ENCODE results near the gene ZNF497.
A peak's percentile ranks its signal among the peaks of the same experiment; 100 is the strongest.

ZNF497 gene

DNA sequence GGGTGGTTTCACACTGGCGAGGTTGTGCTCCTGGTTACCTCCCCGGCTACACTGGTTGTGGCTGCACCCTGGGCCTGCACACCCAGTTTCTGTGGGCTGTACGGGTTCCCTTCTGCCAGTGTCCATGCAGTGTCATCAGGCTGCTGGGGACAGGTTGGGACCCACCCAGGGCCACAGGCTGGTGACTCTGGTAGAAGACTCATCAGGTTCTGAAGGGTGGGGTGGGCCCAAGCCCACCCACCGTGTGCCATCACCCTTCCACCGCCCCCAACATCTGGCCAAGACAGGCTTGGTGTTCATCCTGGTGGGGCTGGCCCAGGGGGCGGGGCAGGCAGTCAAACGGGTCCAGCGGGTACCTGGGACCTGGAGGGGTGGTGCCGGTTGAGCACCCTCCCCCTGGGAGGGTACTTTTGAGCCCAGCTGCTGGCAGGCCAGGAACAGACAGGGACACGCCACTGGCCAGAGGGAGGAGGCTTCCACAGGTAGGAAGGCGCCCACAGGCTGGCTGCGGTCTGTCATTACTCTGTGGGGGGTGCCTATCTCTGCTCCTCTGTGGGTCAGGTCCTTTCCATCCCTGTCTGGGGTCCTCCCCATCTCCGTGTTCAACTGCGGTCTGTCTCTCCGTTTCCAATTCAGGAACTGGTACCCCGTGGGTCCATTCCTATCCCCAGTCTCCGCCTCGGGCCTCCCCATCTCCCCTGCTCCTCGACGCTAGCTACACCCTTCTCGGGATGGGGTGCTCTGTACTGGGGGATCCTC lies 32.8 kb upstream of the ZNF497 start, which contains the start of gene RNF225 (continued):
- TF ChIP-seq ZNF433 (tag by site-specific recombination; IDR thresholded peaks at IDR 0.05; ENCODE audit: low read depth): no peak
- no peak for TF ChIP-seq MEIS1 (CRISPR knock-in tag; IDR thresholded peaks at IDR 0.05; ENCODE audit: borderline replicate concordance)
- peak; percentile 13; the same call in 1 of the 2 replicates for TF ChIP-seq KLF1 (tag by site-specific recombination; IDR thresholded peaks at IDR 0.05)
- TF ChIP-seq ZNF677 (tag by site-specific recombination; IDR thresholded peaks at IDR 0.05): no peak
- no peak for TF ChIP-seq GFI1B (tag by site-specific recombination; IDR thresholded peaks at IDR 0.05)
- TF ChIP-seq ZBTB21 (tag by site-specific recombination; IDR thresholded peaks at IDR 0.05): no peak
- no peak for TF ChIP-seq GLI2 (tag by site-specific recombination; IDR thresholded peaks at IDR 0.05; ENCODE audit: borderline replicate concordance, low read depth)
- no peak for TF ChIP-seq GLI4 (tag by site-specific recombination; IDR thresholded peaks at IDR 0.05)
- TF ChIP-seq HIC1 (tag by site-specific recombination; IDR thresholded peaks at IDR 0.05): no peak; the same call in 1 of the 2 replicates
- TF ChIP-seq PRDM1 (tag by site-specific recombination; IDR thresholded peaks at IDR 0.05): no peak
- 0 out of 2 replicates have a peak, but pooled peaks have one; percentile 13 for TF ChIP-seq PATZ1 (tag by site-specific recombination; IDR thresholded peaks at IDR 0.05)
- no peak for TF ChIP-seq ZNF266 (tag by site-specific recombination; IDR thresholded peaks at IDR 0.05; ENCODE audit: low read depth)
- no peak; the same call in 1 of the 2 replicates for TF ChIP-seq KLF16 (tag by site-specific recombination; IDR thresholded peaks at IDR 0.05)
- TF ChIP-seq MZF1 (tag by site-specific recombination; IDR thresholded peaks at IDR 0.05; ENCODE audit: borderline replicate concordance): peak; percentile 68
- TF ChIP-seq ZNF626 (tag by site-specific recombination; IDR thresholded peaks at IDR 0.05): no peak
- TF ChIP-seq ZNF791 (tag by site-specific recombination; IDR thresholded peaks at IDR 0.05): no peak
- TF ChIP-seq ZFP41 (tag by site-specific recombination; IDR thresholded peaks at IDR 0.05; ENCODE audit: borderline replicate concordance): no peak
- peak; percentile 67 for TF ChIP-seq GLIS2 (tag by site-specific recombination; IDR thresholded peaks at IDR 0.05)
- no peak for TF ChIP-seq ZNF335 (tag by site-specific recombination; conservative IDR thresholded peaks at IDR 0.05)
- no peak for TF ChIP-seq ZNF10 (tag by site-specific recombination; IDR thresholded peaks at IDR 0.05)
- no peak for TF ChIP-seq ZEB2 (tag by site-specific recombination; IDR thresholded peaks at IDR 0.05)
- no peak for TF ChIP-seq ZBTB7A (tag by site-specific recombination; IDR thresholded peaks at IDR 0.05; ENCODE audit: low read depth)
- TF ChIP-seq ZNF747 (tag by site-specific recombination; IDR thresholded peaks at IDR 0.05): no peak
- TF ChIP-seq ZNF704 (tag by site-specific recombination; IDR thresholded peaks at IDR 0.05): no peak
- TF ChIP-seq ZBTB49 (tag by site-specific recombination; IDR thresholded peaks at IDR 0.05; ENCODE audit: low read depth): no peak
- no peak for TF ChIP-seq ZNF585B (tag by site-specific recombination; IDR thresholded peaks at IDR 0.05)
- TF ChIP-seq KLF17 (tag by site-specific recombination; IDR thresholded peaks at IDR 0.05): no peak
- no peak for TF ChIP-seq ZIC2 (tag by site-specific recombination; IDR thresholded peaks at IDR 0.05)
- TF ChIP-seq, protein P1, sequence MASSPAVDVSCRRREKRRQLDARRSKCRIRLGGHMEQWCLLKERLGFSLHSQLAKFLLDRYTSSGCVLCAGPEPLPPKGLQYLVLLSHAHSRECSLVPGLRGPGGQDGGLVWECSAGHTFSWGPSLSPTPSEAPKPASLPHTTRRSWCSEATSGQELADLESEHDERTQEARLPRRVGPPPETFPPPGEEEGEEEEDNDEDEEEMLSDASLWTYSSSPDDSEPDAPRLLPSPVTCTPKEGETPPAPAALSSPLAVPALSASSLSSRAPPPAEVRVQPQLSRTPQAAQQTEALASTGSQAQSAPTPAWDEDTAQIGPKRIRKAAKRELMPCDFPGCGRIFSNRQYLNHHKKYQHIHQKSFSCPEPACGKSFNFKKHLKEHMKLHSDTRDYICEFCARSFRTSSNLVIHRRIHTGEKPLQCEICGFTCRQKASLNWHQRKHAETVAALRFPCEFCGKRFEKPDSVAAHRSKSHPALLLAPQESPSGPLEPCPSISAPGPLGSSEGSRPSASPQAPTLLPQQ (tag by site-specific recombination; IDR thresholded peaks at IDR 0.05): peak; percentile 58; the same call in 1 of the 2 replicates
- TF ChIP-seq KLF8 (tag by site-specific recombination; IDR thresholded peaks at IDR 0.05): no peak; the same call in 1 of the 2 replicates
- TF ChIP-seq SP3 (tag by site-specific recombination; IDR thresholded peaks at IDR 0.05): peak; percentile 59; the same call in 1 of the 2 replicates
